GM04504 (cell line): Measurements from ENCODE around the gene DACT2.
"Not testable (repeated sequence)": the region's sequence is repeated elsewhere in the genome, so short reads cannot be mapped to it uniquely, and the experiment has no call there.

ENCODE experiments used
- DNase-seq: peaks from one replicate; pipeline ENCODE4 v3.0.0-alpha.2; 2012; ENCODE audit warnings: low read depth

Gene DACT2

DNA sequence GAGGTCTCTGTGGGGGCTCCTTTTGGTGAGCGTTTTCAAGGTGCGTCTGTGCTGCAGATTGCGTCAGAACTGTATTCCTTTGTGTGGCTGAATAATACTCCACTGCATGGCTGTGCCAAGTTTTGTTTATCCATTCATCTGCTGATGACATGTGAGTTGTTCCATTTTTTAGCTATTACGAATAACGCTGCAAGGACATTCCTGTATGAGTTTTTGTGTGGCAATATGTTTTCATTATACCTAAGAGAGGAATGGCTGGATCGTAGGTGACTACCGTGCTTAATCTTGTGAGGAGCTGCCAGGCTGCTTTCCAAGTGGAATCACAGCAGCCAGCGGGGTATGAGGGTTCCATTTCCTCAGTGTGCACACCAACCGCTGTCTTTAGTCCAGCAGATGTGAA lies 1.1 kb upstream of the DACT2 start:
- DNase-seq: no peak

DNA sequence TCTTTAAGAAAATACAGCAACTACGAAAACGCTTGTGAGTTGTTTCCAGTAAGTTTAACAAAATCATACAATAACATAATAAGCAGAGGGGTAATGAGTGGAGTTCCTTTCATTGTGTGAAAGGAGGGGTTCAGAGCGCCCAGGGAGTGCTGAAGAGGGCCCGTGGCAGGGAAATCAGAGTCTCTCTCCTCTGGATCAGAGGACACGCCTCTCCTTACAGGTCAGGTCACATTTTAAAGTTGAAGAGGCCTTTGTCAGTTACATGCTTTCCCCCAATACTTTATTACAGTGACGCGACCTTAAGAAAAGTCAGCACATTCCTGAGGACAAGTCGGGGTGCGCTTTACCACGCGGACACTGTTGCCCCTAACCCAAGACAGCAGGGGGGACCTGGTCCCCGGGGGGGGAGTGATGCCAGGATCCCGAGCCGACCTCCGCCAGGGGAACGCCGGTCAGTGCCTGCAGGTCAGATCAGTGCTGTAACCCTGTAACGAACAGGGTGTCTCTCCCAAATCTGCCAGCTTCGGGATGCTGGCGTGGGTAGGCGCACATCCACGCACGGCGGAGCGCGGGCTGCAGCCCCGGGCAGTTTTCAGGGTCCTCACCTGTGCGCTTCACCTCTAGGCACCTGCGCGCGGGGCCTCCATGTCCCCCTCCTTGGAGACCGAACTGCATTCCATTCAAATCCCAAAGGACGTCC lies 848 bp downstream of the DACT2 start:
- DNase-seq: no peak

DNA sequence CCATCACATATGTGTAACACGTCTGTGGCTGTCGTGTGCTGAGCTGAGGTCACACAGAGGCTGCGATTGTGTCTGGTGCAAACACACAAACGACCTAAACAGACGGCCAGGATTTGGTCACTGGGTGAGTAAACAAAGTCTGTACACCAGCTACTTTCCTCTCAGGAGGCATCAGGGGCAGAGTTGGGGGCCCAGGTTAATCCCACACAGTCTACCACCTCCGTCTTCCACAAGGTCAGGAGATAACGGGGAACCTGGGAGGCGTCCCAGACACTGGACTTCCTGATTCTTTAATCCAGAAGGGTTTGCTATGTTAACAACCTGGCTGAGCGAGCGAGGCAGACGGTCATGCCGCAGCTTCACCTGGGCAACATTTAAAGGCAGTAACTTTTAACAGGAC lies 1.5 kb downstream of the DACT2 start:
- no peak for DNase-seq

DNA sequence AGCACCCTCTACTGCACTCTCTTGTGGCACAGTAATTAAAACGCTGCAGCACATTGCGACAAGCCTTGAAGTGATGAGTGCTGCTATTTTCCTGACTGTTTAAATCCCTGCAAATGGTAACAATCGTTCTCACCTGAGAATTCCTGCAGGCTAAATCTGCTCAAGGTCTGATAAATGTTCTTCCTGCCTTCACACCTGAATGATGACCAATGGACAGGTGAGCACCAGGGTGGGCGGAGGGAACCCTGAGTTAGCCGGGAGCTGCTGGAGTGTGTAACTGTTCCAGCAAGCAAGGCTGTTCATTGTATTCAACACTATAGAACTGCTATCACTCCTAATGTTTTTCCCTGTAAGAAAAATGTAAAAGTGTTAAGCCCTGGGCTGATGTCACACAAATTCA lies 4.0 kb downstream of the DACT2 start:
- DNase-seq: no peak

DNA sequence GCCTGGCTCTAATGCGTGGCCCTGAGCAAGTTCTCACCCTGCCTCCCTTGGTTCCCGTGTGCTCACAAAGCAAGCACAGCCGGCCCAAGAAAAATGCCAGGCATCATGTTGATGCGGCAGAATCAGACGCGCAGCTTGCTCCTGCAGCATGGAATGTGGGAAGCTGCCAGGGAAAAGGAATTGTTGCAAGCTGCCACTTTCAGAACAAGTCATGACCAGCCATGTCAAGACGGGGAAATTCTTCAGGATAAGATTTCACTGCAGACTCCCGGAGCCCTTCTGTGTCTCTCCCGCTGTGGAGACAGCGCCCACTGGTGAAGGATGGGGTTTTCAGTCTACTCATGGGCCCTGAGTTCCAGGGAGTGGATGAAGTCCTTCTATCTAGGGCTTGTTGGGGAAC lies 4.6 kb downstream of the DACT2 start:
- peak; percentile 10 for DNase-seq

DNA sequence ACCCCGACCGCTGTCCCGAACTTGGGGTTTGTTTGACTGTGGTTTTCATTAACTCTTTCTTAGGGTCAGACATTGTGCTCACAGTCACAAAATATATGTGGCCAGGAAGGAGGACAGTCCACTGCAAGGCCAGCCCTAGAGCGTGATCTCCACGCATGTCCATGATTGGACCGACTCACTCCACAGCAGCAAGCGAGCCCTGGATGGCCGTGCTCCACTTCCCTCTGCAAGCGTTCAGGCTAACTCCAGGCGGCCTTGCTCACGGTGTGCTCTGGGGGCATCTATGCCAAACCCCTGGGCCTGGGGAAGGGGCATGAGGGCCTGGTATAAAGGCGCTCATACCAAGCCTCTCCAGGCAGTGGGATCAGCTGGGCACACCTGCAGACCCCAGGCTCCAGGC lies 5.6 kb downstream of the DACT2 start:
- no peak for DNase-seq

DNA sequence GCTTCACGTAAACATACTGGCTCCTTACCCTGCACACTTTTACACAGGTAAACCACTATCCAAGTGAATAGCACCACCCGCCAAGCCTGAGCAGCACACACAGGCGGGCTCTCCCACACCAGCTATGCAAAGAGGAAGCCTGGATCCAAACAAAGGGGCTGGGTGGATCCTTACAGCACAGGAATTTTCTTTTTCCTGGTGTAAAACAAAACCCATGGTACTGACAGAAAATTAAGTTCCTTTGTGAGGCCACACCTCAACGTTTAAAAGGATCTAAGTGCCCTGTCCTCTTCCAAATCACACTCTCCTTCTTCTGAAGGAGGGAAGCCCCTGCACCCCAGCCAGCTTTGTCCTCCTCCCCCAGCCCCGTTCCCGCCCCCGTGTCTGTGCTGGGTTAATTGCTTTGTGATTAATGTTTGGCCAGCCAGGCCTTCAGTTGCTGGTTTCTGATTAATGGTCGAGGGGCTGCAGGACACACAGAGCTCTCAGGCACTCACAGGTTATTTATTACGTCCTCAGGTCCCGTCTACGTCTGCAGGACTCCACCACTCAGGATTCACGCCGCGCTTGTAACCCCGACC lies 6.1 kb downstream of the DACT2 start:
- DNase-seq: no peak

DNA sequence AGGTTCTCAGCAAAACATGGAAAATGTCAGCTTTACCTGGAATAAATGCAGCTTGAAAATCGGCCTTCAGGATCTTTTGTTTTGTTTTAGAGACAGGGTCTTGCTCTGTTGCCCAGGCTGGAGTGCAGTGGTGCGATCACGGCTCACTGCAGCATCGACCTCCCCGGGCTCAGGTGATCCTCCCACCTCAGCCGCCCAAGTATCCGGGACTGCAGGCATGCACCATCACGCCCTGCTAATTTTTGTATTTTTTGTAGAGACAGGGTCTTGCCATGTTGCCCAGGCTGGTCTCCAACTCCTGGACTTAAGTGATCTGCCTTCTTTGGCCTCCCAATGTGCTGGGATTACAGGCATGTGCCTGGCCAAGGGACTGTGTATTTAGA lies 7.5 kb downstream of the DACT2 start:
- DNase-seq: not testable (repeated sequence)

DNA sequence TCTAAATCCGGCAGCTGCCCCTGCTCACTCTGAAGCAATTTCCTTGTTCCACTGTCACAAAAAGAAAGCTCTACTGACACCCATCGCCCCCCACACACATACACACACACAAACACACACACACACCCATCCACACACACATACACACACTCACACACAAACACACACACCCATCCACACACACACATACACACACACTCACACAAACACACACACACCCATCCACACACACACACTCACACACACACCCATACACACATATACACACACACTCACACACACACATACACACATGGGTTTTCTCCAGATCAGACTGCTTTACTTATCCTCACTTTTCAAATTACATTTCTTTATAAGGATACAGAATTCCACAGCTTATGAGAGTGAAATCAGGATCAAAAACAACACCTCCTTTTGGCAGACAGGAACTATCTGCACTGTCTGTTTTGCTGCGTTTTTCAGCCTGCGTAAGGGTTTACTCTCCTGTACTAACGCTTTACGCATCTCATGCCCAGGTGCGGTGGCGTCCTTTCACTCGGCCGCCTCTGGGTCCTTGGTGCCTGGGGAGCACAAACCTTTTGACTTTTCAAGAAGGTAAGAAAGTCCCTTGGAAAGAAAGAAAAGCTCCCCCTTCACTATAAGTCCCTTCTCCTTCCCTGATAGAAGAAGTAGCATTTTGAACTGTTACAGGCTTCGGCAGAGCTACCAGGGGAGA lies 8.0 kb downstream of the DACT2 start:
- no peak for DNase-seq

DNA sequence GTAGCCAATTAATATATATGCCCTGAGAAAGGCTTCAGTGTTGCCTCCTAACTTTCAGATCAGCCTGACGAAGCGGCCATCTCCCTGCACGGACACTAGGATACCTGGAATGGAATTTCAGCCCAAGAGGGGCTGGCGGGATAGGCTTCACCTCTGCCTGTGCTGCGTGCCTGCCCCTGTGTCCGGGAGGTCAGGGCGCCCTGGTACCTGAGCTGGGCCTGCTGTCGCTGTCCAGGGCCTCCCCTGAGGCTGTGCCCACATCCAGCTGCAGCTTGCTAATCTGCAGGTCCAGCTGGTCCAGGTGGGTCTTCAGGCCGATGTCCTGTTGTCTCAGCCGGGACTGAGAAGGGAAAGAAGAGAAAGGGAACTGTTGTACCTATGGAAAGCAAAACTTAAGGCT lies 8.6 kb downstream of the DACT2 start:
- no peak for DNase-seq

DNA sequence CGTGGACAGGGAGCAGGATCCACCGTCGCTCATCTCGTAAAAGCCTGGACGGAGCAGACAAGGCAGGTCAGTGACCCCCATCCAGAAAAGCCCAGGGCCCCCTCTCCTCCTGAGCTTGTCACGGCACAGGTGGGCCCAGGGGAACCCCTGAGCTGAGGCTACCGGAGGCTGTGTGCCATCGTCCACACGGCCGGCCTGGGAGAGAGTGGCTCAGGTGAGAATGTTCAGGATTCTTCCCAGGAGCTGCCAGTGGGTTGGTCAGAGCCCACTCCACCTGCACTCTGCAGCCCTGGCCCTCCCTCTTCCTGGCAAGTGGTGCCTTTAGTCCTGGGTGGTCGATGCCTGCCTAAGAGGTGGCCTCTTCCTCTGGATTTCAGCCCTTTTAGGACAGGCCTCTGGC lies 9.2 kb downstream of the DACT2 start:
- no peak for DNase-seq

DNA sequence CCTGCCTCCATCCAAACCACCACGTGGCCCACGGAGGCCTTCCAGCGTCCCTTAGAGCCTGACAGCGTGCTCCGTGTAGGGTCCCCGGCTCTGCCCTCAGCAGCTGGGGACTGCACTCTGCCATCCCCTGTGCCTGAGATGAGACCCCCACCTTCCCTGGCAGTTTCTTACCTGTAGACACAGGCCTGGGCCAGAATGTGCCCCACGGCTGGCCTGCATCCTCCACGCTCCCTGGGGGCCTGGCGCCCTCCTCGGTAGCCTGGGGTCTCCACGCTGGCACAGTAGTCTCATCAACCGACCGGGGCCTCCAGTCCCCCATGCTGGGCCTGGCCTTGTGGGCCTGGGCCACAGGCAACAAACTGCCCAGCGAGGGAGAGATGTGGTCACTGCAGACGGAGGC lies 9.6 kb downstream of the DACT2 start:
- no peak for DNase-seq

DNA sequence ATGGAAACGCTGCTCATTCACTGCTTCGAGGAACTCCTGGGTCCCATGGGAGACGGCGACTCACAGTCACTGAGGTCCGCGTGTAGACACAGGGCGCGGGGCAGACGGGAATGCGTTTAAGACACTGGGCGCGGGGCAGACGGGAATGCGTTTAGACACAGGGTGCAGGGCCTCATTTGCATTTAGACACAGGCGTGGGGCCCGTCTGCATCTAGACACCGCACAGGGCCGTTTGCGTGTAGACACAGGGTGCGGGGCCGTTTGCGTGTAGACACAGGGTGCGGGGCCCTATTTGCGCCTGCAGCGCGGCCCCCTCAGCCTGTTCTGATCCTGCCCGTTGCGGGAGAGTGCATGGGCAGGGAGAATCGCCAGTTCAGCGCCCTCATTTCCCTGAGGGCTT lies 10.4 kb downstream of the DACT2 start:
- no peak for DNase-seq

DNA sequence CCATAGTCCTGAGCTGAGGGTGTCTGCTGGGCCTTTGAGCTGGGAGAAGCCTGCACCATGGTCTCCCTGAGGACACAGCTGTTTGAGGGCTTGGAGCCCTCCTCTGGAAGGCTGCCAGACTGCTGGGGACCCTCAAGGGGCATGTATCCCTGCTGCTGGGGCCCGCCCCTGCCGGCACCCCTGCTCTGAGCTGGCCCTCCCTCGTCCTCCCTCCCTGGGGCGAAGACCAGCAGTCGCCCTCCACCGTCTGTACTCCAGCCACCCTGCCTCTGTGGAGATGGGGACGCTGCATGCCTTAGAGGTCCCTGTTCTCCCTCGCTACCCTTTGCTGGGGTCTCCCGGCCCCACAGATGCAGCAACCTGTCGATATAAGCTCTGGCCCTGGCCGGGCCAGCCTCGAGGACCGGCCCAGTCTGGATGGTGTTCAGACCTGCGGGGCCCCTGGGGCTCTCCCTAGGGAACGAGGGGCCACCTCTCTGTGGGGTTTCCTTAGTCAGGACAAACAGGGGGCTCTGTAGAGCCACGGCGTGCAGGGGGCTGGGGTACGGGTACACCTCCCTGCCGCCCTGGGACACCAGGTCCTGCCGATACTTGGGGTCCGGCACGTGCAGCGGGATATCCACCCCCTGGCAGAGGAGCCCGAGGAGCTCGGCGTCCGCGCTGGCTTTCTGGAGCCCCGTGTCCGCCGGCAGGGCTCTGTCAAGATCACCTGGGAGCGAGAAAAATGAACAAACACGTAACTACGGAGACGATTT lies 11.0 kb downstream of the DACT2 start:
- DNase-seq: no peak

DNA sequence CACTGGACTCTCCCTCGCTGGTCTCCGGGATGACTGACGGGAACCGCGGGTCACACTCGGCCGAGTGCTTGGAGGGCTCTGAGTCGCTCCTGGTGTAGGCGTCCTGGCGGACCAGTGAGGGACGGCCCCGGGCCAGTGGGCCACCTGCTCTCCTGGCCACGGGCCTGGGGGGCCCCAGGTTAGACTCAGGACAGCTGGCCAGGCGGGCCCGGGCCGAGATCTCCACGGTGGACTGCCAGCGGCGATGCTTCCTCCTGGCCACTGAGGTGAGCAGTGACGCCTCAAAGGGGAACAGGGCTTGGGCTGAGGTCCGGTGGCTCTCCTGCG lies 11.9 kb downstream of the DACT2 start:
- DNase-seq: no peak

DNA sequence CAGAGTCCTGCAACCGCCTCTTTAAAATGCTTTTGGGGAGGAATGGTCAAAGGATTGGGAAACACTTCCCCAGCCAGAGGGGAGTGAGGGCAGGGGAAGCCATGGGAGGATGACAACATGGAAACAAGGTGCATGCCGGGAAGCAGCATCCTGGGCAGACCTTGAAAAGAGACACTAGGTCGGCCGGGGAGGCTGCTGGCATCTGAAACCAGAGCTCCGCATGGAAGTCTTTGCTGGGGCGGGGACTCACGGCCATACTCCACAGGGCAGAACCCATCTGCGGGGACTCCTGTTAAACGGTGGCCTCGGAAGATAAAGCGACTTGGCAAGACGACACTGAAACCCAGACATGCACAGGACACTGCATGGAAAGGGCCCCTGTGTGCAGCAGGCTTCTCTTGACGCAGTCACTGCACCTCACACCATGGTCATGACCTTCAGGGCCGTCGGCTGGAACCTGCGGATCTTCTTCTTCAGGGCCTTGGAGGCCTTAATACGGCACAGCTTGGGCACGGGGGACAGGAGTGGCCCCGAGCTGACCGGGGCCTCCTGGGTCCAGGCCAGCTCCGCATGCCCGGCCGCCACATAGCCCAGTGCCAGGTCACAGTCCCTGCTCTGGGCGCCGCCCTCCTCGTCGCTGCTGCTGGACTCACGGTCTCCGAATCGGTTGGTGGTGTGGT lies 12.4 kb downstream of the DACT2 start:
- DNase-seq: no peak

DNA sequence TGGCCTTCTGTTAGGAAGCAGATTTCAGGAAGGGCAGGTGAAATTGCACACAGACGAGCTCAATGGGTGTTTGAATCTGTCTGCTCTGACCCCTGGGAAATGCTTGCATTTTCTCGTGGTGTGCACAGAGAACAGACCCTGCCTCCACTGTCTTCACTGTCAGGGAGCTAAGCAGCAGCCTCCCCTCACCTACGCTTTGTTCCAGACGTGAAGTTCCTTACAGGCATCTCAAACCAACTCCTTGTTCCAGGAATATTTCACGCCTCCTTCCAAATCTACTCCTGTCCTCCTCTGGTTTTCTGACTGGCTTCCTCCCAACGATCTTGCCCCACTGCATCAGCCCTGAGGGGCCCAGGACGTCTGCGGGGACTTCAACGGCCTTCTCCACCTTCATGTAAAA lies 13.7 kb downstream of the DACT2 start:
- no peak for DNase-seq

DNA sequence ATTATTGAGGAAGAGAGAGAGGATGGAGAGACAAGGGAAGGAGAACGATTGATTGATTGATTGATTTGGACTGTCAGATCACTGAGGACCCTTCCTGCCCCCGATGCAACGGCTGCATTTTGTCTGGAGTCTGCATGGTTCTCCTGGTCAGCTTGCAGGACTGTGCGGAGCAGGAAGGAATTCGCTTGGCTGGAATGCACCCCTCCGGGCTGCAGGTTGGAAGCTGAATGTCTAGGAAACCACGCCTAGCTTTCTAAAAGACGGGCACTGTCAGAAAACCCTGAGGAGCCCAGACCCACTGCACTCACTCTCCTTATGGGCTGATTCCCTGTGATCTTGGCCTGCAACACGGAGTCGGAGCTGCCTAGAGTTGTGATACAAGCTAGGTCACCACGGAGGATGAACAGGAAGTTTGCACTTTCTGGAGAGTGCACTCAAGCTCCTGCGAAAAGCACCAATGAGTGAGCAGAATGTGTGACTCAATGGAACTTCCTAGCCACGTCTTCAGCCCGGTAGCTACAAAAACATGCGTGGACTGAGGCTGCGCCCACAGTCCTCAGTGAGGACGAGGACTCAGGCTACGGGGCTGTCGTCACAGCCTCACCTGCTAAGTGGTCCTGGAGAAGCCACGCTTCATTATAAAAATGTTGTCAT lies 14.4 kb downstream of the DACT2 start:
- DNase-seq: no peak

DNA sequence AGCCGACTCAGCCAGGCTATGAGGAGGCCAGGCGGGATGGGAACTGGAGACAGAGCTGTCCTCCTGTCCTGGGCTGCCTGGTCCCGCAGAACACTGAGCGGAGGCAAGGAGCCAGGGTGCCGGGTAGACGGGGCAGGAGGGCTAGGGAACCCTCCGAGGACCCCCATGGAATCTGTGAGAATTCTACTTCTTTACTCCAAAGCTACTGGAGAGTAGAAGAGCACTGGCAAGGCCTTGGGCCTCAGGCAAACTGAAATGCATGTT lies 14.9 kb downstream of the DACT2 start:
- no peak for DNase-seq

DNA sequence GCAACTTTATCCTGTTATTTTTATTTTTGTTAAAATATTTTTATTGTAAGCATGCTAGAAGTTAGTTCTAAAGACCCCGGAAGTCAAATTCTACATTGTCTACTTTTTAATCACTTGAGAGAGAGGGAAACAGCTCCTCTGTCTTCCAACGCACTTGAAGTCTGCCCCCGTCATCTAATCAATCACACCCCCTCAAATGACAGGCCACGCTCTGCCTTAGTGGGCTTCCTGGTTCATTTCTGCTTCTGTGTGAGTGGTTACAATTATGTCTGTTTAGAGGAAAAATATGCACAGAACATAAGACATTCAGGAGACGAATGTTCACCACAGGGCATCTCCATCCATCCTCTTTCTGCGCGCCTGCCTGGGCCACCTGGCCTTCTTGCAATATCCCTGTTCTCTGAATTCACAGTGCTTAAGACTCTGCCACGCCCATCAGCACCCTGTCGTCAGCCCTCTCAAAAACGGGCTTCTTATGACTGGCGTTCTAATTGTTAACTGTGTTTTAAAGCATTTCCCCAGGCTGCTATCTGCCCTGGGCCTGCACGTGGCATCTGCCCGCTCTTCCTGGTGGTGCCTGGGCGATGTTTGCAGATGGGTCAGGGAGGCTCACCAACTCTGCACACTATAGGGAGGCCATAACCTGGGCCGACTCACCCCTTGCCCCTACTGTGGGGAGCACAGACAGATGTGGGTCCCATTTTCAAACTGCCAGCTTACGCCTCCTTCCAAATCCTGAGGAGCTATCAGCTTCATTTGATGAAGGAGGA lies 15.4 kb downstream of the DACT2 start:
- no peak for DNase-seq

DNA sequence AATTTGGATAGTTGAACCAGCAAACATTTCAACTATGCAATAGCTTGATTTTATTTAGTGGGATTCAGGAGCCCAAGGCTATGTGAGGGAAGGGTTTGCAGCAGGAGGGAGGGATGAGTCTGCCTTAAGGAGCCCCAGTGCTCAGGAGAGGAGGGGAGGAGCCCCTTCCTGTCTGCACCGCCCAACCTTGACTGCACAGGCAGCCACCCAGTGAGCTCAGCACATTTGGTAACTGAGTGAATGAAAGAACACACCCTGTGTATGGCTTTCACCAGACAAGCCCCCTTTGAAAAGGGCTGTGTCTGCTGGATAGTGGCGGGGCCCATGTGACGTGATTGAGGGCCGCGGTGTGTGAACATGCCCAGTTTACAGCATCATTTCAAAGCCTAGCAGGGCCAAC lies 17.0 kb downstream of the DACT2 start:
- no peak for DNase-seq
